AG09319 (cell line): ENCODE results near the gene SP140L.
A peak's percentile ranks its signal among the peaks of the same experiment; 100 is the strongest.

Source experiments
- DNase-seq: peaks from one replicate; pipeline ENCODE4 v3.0.0-alpha.2; 2010; ENCODE audit warnings: low read depth; ENCODE audit errors: extremely low read depth
- TF ChIP-seq, protein P1 (sequence below): IDR thresholded peaks from 2 replicates; pipeline ENCODE4 v1.5.1; 2011; ENCODE audit warnings: low read depth, mild to moderate bottlenecking, inconsistent platforms, low read length, moderate library complexity

SP140L gene

DNA sequence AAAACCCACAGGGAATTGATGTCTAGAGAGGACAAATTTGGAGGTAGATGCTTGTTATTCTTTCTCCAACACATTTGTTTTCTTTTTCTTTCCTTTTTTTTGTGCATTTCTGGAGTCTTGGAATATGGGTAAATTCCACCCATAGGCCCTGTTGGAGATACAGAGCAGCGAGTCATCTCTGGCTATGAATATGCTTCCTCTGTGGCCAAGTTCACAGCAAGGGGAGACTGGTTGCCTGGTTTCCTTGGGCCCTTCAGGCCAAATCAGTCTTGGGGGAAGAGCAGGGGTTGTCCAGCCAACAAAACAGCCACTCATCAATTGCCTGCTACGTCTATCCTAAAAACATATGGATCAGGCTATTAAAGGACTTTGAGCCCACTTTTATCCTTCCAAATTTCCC is 116.5 kb downstream of the SP140L start:
- DNase-seq: peak; percentile 0
- TF ChIP-seq, protein P1, sequence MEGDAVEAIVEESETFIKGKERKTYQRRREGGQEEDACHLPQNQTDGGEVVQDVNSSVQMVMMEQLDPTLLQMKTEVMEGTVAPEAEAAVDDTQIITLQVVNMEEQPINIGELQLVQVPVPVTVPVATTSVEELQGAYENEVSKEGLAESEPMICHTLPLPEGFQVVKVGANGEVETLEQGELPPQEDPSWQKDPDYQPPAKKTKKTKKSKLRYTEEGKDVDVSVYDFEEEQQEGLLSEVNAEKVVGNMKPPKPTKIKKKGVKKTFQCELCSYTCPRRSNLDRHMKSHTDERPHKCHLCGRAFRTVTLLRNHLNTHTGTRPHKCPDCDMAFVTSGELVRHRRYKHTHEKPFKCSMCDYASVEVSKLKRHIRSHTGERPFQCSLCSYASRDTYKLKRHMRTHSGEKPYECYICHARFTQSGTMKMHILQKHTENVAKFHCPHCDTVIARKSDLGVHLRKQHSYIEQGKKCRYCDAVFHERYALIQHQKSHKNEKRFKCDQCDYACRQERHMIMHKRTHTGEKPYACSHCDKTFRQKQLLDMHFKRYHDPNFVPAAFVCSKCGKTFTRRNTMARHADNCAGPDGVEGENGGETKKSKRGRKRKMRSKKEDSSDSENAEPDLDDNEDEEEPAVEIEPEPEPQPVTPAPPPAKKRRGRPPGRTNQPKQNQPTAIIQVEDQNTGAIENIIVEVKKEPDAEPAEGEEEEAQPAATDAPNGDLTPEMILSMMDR: no peak

DNA sequence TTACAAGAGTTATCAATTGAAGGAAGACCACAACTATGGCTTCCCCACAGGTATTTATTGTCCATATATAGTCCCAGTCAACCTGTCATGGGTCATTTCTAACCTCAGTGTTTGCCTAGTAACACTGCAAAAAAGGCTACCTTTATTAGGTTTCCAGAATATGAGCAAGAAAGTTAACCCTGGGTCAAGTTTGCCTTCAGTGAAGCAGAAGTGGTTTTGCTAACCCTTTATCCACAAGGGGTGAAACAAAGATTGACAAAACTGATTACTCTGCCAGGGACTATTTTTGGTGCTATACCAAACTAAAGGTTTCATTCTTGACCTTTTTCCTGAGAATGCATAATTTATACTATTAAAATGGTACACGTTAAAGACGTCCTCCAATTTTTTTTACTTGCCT is 117.8 kb downstream of the SP140L start:
- TF ChIP-seq, protein P1: no peak
- DNase-seq: no peak

DNA sequence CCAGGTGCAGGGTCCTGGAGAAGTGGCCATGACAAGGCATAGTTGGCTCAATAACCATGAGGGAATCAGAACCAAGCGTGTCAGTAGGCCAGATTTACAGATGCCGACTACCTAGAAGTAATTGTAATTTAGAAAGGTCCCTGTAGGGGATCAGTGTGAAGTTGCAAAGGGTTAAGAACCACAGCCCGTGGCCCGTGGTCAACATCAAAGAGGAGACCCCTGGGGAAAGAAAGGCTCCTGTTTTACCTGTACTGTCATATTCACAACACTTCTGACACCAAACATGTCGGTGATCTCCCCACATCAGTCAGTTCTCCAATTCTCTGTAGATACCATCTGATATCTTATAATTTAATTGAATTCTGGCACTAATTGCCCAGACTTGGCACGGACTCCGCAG is 120.0 kb downstream of the SP140L start:
- DNase-seq: no peak
- TF ChIP-seq, protein P1: no peak

DNA sequence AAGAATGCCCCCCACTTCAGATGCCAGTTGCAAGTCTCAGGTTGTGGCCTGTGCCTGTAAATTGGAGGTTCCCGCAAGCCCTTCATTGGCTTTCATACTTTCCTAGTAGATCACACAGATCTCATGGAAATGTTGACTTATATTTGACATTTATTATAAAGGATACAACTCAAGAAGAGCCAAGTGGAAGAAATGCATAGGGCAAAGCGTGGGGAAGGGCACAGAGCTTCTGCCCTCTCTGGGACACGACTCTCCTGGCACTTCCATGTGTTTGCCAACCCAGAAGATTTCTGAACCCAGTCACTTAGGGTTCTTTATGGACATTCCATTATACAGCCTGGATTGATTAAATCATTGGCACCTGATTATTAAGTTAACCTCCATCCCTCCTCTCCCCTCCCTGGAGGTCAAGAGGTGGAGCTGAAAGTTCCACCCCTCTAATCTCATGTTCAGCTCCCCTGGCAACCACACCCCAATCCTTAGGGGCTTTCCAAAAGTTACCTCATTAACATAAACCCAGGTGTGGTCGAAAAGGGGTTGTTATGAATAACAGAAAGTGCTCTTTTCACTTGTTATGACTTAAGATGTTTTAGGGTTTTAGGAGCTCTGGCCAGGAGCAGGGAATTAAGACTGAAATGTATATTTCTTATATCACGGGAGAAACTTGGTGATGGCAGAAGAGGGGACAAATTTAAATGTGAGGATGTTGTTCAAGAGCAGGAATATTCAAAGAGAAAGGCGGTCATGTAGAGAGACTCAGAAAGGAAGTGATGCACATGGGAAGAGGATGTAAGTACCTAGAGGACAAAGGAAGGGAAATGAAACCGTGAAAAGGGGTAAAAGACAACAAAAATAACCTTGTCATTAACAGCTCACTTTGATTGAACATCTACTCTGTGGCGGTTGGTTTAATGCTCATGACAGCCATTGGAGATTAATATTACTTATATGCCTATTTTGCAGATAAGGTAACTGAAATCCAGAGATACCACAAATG is 120.8 kb downstream of the SP140L start:
- no peak for DNase-seq

DNA sequence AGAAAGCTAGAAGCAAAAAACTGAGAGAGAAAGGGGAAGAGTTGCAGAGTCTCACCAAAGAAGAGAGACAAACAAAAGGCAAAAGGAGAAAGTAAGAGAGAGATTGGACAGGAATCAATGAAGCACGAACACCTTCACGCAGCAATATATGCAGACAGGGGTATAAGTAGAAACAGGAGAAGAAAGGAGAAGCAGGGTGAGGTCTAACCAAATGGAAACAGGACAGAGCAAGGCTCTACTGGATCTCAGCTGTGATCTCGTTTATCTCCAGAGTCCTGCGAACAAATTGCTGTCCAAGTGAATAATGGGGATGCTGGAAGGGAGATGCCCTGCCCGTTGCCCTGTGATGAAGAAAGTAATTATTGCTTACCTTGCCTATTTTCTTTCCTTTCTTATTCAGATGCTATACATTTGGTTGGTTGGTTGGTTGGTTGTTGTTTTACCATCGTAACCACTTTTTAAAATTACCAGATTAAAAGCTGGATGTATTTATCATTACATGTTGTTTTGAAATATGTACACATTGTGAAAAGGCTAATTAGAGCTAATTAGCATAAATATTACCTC is 123.0 kb downstream of the SP140L start:
- TF ChIP-seq, protein P1: no peak
- no peak for DNase-seq

More for the DNA sequence above, 120.8 kb downstream of the SP140L start:
- TF ChIP-seq, protein P1: no peak

DNA sequence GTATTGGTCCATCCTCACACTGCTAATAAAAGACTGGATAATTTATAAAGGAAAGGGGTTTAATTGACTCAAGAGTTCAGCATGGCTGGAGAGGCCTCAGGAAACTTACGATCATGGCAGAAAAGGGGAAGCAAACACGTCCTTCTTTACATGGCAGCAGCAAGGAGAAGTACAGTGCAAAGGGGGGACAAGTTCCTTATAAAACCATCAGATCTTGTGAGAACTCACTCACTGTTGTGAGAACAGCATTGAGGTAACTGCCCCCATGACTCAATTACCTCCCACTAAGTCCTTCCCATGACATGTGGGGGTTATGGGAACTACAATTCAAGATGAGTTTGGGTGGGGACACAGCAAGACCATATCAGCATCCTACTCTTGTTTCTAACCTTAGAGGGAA is 126.0 kb downstream of the SP140L start:
- TF ChIP-seq, protein P1: no peak
- DNase-seq: no peak
